ENCODE measurements around the gene SPSB1.

SPSB1 gene

GRCh38 chr1:9300573-9300972 is 7.9 kb downstream of the SPSB1 start:
- no peak for DNase-seq (ENCODE audit: low spot score)

GRCh38 chr1:9302745-9303524 is 10.2 kb downstream of the SPSB1 start:
- no peak for DNase-seq (ENCODE audit: low spot score)

- DNase-seq (ENCODE audit: low spot score), result no peak
Observed at GRCh38 chr1:9303916-9304315, 11.2 kb downstream of the SPSB1 start.

GRCh38 chr1:9305216-9305615 is 12.5 kb downstream of the SPSB1 start:
- DNase-seq (ENCODE audit: low spot score), result no peak

- no peak for DNase-seq (ENCODE audit: low spot score)
Observed at GRCh38 chr1:9306006-9306405, 13.3 kb downstream of the SPSB1 start.

- no peak for DNase-seq (ENCODE audit: low spot score)
Observed at GRCh38 chr1:9307303-9307702, 14.6 kb downstream of the SPSB1 start.

GRCh38 chr1:9308236-9308785 is 15.6 kb downstream of the SPSB1 start:
- no peak for DNase-seq (ENCODE audit: low spot score)

- no peak for DNase-seq (ENCODE audit: low spot score)
Observed at GRCh38 chr1:9309080-9309479, 16.4 kb downstream of the SPSB1 start.

GRCh38 chr1:9309991-9310390 is 17.3 kb downstream of the SPSB1 start:
- no peak for DNase-seq (ENCODE audit: low spot score)

GRCh38 chr1:9311029-9311428 is 18.3 kb downstream of the SPSB1 start:
- DNase-seq (ENCODE audit: low spot score), result no peak

- no peak for DNase-seq (ENCODE audit: low spot score)
Observed at GRCh38 chr1:9311479-9311878, 18.8 kb downstream of the SPSB1 start.

- no peak for DNase-seq (ENCODE audit: low spot score)
Observed at GRCh38 chr1:9312168-9312720, 19.6 kb downstream of the SPSB1 start.

- no peak for DNase-seq (ENCODE audit: low spot score)
Observed at GRCh38 chr1:9313576-9313975, 20.9 kb downstream of the SPSB1 start.

GRCh38 chr1:9314111-9314510 is 21.4 kb downstream of the SPSB1 start:
- no peak for DNase-seq (ENCODE audit: low spot score)

- no peak for DNase-seq (ENCODE audit: low spot score)
Observed at GRCh38 chr1:9314711-9315379, 22.2 kb downstream of the SPSB1 start.

GRCh38 chr1:9315411-9316079 is 22.9 kb downstream of the SPSB1 start:
- DNase-seq (ENCODE audit: low spot score), result no peak

GRCh38 chr1:9316080-9316444 is 23.4 kb downstream of the SPSB1 start:
- no peak for DNase-seq (ENCODE audit: low spot score)

- no peak for DNase-seq (ENCODE audit: low spot score)
Observed at GRCh38 chr1:9316512-9316911, 23.8 kb downstream of the SPSB1 start.

- DNase-seq (ENCODE audit: low spot score), result no peak
Observed at GRCh38 chr1:9317072-9317471, 24.4 kb downstream of the SPSB1 start.

GRCh38 chr1:9317591-9318417 is 25.1 kb downstream of the SPSB1 start:
- DNase-seq (ENCODE audit: low spot score), result no peak

- no peak for DNase-seq (ENCODE audit: low spot score)
Observed at GRCh38 chr1:9319208-9319788, 26.6 kb downstream of the SPSB1 start.

Measured in putamen (tissue), 1 donor.